Measurements from ENCODE around the gene MCCC2. TPM values are rescaled to one million over a fixed set of nuclear protein-coding genes. Genes with fewer than 3 reads are reported as not detected.

MCCC2 gene
- total and polyA plus RNA-seq, 2 of the 8 experiments (the other 6 are each of a cell fraction or from before 2014, with no cell fraction given), result 71.7 to 86.6 TPM

- peaks cover 0 to 9% (median 0%) of the 10 kb centered on the region in 4 experiments; a peak in 5 of 8 replicates for H3K36me3 ChIP-seq (ENCODE audit: control insufficient read depth in 2 of 4, insufficient read depth in 4 of 4, low read length in 3 of 4)
- H3K18ac ChIP-seq (ENCODE audit: extremely low read depth, low read length), result no peak overlapping the region
- H3K9ac ChIP-seq (replicated peaks in 1 of 4; ENCODE audit: extremely low read depth in 1 of 4, low read depth in 3 of 4, low read length in 3 of 4), result no peak overlapping the region
- H3K4me3 ChIP-seq (ENCODE audit: extremely low read depth in 1 of 4, insufficient read depth in 2 of 4, low read depth in 3 of 4, low read length in 4 of 4), result no peak overlapping the region
- H2BK15ac ChIP-seq (ENCODE audit: low read length), result no peak overlapping the region
- H2AFZ ChIP-seq (ENCODE audit: low read length), result no peak overlapping the region
- no peak overlapping the region for H2BK12ac ChIP-seq (ENCODE audit: low read depth, low read length)
- TF ChIP-seq USF2 (IDR thresholded peaks at IDR 0.05; ENCODE audit: low read length) (no peak), RFX5 (IDR thresholded peaks at IDR 0.05; ENCODE audit: borderline replicate concordance, low read depth, low read length) (no peak), ZNF274 (IDR thresholded peaks at IDR 0.05; ENCODE audit: borderline replicate concordance, extremely low read depth, low read length) (no peak), GTF2F1 (IDR thresholded peaks at IDR 0.05; ENCODE audit: borderline replicate concordance, low read depth, low read length) (no peak)
- no peaks in the 10 kb centered on the region; the same call in 1 of the 2 replicates for H3K79me1 ChIP-seq (ENCODE audit: low read depth, low read length)
- H3K79me2 ChIP-seq (ENCODE audit: control insufficient read depth in 1 of 2, insufficient read depth in 2 of 2, low read length in 2 of 2), result 0 out of 4 replicates have a peak, but pooled peaks cover 0 to 5% of the 10 kb centered on the region in 2 experiments
- H4K5ac ChIP-seq (ENCODE audit: insufficient read length, low read depth, low read length), result no peak overlapping the region
- H2BK120ac ChIP-seq (replicated peaks; ENCODE audit: low read depth, low read length), result no peak overlapping the region
- H3K4me2 ChIP-seq (ENCODE audit: insufficient read depth in 1 of 2, low read depth in 2 of 2, low read length in 2 of 2), result no peak overlapping the region
- H3K23me2 ChIP-seq (ENCODE audit: low read depth, low read length), result no peaks in the 10 kb centered on the region; the same call in 1 of the 2 replicates
- H4K20me1 ChIP-seq (replicated peaks in 1 of 2; ENCODE audit: control insufficient read depth in 1 of 2, insufficient read depth in 2 of 2, low read length in 2 of 2), result peaks cover 0 to 5% of the 10 kb centered on the region in 2 experiments
- H2AK5ac ChIP-seq (ENCODE audit: low read depth, low read length), result no peak overlapping the region
- no peak overlapping the region for H3K4ac ChIP-seq (replicated peaks; ENCODE audit: insufficient read length, low read depth, low read length)
- no peak overlapping the region for H3K14ac ChIP-seq (ENCODE audit: insufficient read length)
- H3K56ac ChIP-seq (replicated peaks; ENCODE audit: insufficient read length, low read depth, low read length), result no peak overlapping the region
- H2BK5ac ChIP-seq (ENCODE audit: low read depth, low read length), result no peak overlapping the region
- H4K91ac ChIP-seq (replicated peaks; ENCODE audit: insufficient read length, low read length), result no peak overlapping the region
- no peaks in the 10 kb centered on the region for H3K27me3 ChIP-seq (replicated peaks in 1 of 4; ENCODE audit: control insufficient read depth in 3 of 4, extremely low read depth in 1 of 4, insufficient read depth in 3 of 4, low read length in 3 of 4)
- no peaks in the 10 kb centered on the region for H3K4me1 ChIP-seq (replicated peaks in 1 of 4; ENCODE audit: control insufficient read depth in 3 of 4, insufficient read depth in 4 of 4, low read length in 3 of 4)
- H3K27ac ChIP-seq (ENCODE audit: low read depth, low read length), result no peak overlapping the region
- no peak overlapping the region for H4K8ac ChIP-seq (ENCODE audit: extremely low read depth, insufficient read depth, low read length)
- H3K9me3 ChIP-seq (ENCODE audit: insufficient read depth in 2 of 2, low read depth in 1 of 2, low read length in 1 of 2), result no peaks in the 10 kb centered on the region
- ChIA-PET POLR2A (ENCODE audit: partially characterized antibody) (no interaction called here), CTCF (ENCODE audit: partially characterized antibody) (interaction anchor here (1.1 to 2.3 kb wide), 2 partner anchors 21 to 77 kb away, joined by 5 to 10 read pairs; no protein-coding TSS in a partner anchor)
- no peak overlapping the region for H2BK20ac ChIP-seq (ENCODE audit: low read length)
- WGBS, 2 experiments (ENCODE audit: extremely low coverage in 1 of 2, insufficient coverage in 1 of 2, insufficient read length in 1 of 2, insufficient replicate concordance in 2 of 2, low coverage in 1 of 2, low lambda C conversion rate in 2 of 2, missing lambda C conversion rate in 1 of 2), result 94% methylated on average over 2 of the region's 2 CpGs; no CpG with 5 or more reads in 1 of the 2 experiments
- H3K23ac ChIP-seq (ENCODE audit: insufficient read length), result no peak overlapping the region
- no peak for FAIRE-seq
- no peak for DNase-seq (ENCODE audit: low read depth in 1 of 2, low spot score in 2 of 2)
Observed at GRCh38 chr5:71621741-71622140, 34.6 kb downstream of the MCCC2 start.

All from H1 (cell line).